ENCODE measurements around the gene ERCC6L.

DNA sequence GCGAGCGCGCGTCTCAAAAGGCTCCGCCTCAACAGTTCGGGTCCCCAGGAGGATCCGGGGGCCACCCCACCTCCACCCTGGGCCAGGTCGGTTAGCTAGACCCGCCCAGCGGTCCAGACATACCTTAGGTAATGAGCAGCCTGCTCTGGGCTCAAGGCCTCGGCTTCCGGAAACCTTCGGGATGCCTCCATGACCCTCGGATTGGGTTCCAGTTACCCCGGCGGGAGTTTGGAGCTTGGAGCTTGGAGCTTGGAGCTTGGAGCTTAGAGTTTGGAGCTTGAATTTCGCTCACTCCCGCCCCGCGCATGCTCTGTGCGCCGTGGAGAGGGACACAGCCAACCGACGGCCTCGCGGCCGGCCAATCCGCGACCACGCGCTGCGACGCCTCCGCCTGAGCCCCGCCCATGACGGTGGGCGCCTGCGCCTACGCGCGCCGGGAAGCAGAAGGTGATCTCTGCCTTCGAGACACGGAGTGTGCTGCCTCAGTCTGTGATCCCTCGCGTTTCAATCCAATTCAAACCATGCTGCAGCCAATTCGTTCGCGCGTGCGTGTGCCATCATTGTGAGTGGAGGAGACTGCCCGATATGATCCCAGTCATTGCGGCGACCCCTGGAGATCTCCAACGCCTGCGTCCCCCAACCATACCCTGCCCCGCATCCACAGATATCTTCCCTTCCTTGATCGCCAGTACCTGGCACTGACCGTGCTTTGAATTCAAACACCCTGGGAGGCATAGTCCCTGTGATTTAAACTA, at the start of gene ERCC6L:
- TF ChIP-seq, protein P1, sequence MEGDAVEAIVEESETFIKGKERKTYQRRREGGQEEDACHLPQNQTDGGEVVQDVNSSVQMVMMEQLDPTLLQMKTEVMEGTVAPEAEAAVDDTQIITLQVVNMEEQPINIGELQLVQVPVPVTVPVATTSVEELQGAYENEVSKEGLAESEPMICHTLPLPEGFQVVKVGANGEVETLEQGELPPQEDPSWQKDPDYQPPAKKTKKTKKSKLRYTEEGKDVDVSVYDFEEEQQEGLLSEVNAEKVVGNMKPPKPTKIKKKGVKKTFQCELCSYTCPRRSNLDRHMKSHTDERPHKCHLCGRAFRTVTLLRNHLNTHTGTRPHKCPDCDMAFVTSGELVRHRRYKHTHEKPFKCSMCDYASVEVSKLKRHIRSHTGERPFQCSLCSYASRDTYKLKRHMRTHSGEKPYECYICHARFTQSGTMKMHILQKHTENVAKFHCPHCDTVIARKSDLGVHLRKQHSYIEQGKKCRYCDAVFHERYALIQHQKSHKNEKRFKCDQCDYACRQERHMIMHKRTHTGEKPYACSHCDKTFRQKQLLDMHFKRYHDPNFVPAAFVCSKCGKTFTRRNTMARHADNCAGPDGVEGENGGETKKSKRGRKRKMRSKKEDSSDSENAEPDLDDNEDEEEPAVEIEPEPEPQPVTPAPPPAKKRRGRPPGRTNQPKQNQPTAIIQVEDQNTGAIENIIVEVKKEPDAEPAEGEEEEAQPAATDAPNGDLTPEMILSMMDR (IDR thresholded peaks at IDR 0.05): no peak
- TF ChIP-seq POLR2A (IDR thresholded peaks at IDR 0.05): no peak
- TF ChIP-seq EP300 (IDR thresholded peaks at IDR 0.05): no peak

Measured in ovary (tissue), 3 donors.